IPS-NIHi7 (cell line): ENCODE measurements around the gene AHCTF1.

Experiments used
- DNase-seq: peaks from one replicate; pipeline ENCODE4 v3.0.0; 2012; ENCODE audit warnings: mixed read lengths; ENCODE audit errors: extremely low spot score

AHCTF1 gene

DNA sequence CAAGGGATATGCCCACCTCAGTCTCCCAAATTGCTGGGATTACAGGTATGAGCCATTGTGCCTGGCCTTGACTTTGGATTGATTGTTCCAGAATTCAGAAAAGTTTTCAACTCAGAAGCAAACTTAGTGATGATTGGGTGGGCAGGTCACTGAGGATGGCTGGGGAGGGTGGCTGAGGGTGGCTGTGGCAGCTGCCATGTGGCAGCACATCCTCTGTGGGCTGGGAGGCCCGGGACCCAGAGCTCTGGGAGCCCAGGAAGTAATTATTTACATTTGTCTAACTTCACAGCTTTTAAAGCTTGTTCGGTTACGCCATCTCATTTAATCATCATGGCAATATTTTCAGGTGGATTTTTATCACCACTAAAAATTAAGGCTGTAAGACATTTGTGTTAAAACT, 131.4 kb downstream of the AHCTF1 start:
- DNase-seq = no peak

DNA sequence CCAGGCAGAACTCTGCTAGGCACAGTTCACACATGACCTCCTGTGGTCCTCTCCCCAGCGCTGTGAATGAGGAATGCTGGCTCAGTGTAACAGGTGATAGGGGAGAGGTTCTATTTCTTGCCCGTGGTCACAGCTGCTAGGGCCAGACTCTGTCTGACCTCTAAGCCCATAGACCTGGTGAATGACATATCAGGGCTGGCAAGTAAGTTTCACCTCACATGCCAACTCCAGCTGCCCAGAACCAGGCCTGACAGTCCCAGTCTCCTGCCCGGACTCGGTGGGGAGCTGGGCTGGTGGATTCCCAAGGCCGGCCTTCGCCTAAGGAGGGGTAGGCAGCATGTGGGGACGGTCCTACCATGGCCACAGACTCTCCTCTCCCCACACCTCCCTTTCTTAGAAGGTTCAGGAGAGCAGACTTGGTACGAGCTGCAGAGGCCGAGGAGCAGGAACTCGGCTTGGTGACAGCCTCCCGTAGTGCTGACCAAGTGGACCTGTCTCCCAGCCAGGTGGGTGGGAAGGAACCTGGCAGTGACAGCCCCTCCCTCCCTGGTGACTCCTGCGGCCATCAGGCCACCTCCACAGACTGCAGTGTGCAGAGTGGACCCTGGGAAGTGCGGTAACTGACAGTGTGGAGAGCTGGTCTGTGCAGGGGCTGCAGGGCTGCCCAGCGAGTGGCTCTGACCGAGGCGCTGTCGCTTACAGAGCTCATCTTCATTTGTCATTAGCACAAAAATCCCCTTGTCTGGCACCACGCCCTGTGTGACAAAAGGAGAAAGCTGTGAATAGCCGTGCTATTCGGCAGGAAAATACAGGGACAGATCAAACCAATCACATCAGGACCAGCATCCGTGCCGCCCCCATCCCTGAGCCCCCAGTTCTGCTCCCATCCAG, 132.9 kb downstream of the AHCTF1 start:
- DNase-seq = no peak

DNA sequence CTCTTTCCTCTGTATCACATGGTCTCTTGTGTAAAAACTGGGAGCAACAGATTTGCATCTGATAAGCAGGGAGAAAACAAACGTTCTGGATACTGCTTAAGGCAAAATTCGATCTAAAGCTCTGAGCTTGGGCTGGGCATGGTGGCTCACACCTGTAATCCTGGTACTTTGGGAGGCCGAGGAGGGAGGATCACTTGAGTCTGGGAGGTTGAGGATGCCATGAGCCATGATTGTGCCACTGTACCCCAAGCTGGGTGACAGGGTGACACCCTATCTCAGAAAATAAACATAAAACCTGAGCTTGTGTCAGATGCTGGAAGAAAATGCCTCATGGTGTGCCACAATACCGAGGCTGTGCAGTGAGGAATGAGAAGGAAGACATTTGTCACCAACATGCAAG, 133.6 kb downstream of the AHCTF1 start:
- DNase-seq = no peak

DNA sequence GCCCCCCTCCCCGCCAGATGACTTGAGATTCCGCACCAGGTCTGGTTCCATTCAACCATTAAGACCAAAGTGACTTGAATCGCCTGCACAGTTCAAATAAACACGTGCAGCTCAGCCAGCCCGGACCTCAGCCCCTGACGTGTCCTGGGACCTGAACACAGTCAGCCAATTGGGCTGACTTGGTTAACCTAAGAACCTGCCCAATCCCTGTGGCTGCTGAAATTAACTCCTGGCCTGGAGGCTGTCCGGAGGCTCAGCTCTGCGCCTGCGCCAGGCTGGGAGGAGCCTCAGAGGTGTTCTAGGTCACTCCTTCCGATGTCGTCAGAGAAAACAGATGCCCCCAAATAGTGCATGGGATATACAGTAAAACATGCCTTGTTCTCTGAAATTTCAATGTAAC, 134.2 kb downstream of the AHCTF1 start:
- DNase-seq = no peak

DNA sequence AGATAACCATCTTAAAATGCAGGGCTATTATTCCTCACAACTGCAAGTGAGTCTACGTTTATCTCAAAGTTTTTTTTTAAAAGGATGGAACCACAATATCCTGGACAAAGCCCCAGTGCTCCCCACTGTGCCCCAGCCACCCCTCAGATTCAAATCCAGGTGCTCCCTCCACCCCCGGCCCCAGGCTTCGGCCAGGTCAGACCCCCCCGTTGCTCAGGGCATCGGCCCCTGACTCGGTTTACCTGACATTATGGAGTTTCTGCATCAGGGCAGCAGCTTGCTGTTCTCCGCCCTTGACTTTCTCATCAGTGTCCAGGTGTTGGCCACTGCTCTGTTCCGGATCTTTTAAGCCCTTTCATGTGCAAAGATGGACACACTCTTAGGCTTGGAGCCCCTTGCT, 134.6 kb downstream of the AHCTF1 start:
- DNase-seq = no peak

DNA sequence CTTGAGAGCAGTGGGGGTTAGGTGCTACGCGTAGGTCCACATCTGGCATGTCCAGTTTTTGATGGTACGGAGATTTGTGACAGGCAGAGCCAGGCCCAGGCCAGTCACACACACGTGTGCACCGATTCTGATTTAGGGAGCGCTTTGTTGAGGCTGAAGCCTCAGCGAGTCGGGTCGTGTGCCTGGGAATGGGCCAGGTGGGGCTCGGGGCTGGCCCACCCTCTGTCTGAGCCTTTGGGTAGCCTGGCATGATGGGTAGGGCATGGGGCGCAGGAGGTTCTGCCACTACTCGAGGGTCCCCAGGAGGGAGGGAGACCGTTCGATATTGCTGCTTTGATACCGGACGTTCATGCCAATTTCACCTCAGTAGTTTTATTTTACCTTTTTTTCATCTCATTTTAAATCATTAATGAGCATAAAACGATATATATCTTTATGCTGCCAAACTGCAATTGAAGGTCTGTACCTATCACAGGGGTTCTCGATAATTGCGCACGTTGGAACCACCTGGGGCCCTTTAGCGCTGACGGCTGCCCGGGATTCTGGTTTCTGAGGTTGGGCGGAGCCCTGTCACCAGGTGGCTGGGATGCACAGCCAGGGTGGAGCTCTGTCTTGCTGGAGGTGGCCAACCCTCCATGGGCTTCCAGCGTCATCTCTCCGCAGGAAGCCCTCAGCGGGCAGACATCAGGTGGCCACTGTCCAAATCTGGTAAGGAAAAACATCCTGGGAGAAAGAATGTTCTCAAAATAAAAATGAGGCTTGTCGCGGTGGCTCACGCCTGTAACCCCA, 135.6 kb downstream of the AHCTF1 start:
- DNase-seq = no peak

DNA sequence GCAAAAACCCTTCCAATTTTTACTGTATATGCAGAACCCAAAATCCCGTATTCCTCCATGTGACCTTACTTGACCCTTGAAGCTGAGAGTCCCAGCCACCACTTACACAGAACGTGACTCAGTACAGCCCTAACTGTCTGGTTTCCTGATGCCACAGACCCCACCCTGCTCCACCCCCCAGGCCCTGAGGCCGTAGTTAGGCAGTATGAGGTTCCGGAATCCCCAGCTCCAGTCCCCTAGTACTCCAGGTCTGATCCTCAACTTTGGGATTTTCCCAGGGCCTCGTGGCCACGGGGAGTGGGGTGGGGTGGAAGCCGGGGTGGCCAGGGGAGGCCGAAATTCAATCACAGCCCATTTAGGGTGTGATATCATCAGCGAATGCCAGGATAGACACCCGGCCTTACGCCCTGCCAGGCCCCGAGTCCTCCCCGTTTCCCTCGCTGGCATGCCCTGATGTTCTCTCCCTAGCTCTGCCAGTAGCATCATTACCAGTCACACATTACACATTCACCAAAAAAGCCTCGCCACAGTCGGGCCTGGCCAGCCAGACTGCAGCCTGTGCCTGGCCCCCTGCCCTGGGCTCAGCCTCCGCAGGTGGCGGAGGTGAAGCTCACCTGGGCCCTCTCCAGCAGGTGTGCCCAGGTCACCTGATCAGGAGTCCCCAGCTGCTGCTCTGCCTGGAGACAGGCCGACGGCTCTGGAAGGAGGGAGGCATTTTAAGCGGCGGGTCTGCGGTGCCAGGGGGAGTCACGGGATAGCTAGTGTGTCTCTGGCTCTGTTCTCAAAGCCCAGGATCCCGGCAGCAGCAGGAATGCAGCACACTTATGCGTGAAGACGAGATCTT, 136.7 kb downstream of the AHCTF1 start:
- no peak for DNase-seq

DNA sequence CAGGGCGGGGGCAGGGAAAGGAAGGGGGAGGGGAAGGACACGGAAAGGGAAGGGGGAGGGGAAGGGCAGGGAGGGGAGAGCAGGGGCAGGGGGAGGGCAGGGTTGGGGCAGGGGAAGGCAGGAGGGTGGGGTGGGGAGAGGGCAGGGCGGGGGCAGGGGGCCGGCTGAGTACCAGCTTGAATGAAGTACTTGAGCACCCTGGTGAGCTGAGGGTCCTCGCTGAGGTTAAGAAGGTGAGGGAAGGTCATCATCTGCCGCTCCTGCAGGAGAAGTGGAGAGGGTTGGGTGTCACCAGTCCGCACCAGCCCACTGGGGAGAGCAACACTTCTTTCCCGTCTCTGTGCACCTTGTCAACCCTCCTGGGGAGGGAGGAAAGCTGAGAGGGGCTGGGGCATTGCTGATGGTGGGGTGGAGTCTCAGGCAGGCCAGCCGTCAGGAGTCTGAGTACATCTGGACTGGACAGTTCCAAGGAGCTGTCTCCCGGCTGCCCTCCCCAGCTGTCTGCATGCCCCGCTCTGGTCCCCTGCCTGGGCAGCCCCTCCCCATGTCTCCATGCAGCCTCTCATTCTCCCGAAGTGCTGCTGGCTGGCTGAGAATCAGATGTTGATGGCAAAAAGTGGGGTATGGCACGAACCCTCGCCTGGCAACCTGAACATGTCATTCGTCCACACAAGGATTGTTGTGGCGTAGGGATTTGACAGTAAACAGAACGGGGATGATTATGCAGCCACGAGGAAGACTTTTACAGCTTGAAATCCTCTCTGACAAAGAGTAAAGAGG, 137.5 kb downstream of the AHCTF1 start:
- DNase-seq = no peak

DNA sequence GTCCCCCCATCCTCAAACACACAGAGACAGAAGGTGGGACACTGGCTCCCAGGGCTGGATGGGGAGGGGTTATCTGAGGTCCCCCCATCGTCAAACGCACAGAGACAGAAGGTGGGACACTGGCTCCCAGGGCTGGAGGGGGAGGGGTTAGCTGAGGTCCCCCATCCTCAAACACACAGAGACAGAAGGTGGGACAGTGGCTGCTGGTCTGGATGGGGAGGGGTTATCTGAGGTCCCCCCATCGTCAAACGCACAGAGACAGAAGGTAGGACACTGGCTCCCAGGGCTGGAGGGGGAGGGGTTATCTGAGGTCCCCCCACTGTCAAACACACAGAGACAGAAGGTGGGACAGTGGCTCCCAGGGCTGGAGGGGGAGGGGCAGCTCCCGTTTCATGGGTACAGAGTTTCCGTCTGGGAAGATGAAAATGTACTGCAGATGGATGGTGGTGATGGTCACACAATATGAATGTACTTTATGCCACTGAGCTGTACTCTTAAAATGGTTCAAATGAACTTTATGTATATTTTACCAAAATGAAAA, 138.3 kb downstream of the AHCTF1 start:
- DNase-seq = no peak

DNA sequence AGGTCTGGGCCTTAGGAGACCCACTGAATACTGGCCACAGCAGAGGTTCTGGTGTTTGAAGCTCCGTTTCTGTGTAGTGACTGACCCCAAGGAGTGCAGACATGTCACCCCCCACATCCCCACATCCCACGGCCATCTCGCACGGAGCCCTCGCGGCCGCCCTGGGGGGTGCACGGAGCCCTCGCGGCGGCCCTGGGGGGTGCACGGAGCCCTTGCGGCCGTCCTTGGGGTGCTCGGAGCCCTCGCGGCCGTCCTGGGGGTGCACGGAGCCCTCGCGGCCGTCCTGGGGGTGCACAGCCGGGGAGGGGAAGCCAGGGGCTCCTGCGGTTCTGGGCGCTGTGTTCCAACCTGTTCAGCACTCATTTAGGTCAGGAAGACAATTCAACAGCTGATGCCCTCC, 139.1 kb downstream of the AHCTF1 start:
- no peak for DNase-seq

DNA sequence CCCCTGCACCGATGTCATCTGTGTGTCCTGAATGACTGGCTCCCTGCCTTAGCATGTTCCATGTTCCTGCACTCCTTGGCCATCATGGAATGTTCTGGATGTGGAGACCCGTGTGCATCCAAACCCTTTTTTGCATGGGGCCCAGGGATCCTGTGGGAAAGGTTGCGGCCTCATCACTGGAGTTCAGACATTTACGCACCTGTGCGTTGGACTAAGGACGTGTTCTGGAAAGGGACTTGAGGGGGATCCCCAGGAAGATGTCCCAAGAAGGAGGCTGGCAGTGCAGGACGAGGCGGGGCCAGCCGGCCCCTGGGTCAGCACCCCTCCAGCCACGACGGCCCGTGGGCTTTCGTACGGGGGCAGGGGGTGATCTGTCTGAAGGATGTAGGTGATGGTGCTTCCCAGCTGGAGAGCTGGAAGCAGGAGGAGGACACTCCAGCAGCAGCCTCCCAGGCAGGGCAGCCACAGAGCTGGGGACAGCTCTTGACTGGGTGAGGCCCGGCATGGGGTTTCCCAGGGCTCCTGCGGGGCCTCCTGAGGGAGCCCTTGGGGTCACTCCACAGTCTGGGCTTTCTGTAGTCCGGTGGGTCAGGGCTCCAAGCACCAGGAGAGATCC, 140.3 kb downstream of the AHCTF1 start:
- DNase-seq = no peak

DNA sequence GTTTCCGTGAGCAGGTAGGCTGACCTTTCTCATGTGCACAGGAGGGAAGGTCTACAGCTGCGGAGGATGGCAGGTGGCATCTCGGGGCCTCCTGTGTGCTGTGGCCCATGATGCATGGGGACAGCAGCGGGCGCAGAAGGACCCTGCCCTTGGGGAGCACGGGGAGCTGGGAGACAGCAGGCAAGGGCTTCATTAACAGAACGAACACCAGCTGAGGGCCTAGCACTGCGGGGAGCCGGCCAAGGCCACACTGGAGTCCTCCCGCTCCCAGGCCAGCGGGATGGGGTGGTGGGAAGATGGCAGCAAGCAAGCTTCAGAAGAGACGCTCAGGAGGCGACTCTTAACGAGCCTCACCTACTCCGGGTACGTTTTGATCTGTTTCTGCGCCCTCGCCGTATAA, 140.9 kb downstream of the AHCTF1 start:
- no peak for DNase-seq

DNA sequence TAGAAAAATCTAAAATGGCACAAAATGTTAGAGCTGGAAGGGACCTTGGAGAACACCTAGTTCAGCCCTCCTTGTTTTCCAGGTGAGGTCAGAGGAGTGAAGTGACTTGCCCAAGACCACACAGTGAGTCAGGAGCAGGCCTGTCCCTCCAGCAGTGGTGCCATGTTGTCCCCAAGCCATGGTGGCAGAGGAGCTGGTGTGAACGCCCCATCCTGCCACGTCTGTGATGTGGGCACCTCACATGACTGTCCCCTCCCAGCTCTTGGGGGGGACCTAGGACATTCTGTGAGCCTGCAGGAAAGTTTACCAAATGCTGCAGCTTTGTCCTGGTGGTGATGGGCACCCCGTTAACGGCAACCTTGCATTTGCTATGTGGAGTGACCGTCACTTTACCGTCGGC, 141.4 kb downstream of the AHCTF1 start:
- DNase-seq = no peak

DNA sequence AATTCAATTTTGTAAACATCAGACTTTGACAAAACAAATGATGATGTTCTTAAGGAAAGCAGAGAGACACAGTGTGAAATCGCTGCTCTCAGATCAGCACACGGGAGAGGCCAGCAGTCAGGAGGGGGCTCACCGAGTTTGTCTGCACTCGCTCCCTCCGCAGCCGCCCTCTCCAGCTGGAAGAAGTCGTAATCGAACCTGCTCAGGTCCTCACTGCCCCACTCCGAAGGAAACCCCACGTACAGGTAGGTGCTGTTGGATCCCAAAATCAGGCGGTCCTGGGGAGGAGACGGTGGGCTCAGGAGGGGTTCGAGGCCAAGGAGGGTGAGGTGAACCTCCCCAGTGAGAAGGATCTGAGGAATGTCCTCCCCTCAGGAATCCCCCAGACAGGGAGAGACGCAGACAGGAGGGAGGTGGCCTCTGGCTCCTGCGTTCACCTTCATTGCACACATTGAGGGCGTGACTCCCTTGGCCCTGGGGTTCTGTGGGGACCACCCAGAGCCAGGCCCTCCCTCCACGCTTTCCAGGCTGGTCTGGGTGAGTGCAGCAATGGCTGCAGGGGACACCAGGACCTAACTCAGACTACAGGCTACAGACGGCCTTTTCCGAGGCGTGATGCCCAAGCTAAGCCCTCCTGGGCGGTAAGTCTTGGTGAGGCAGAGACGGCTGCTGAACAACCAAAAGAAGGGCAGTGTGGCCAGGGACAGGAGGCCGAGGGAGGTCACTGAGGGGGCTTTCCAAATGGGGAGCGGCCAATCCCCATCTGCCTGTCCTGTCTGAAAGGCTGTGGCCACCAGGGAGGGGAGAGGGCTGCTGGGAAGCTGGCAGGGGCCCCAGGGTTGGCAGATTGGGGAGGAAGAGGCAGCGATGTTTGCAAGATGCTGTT, 142.1 kb downstream of the AHCTF1 start:
- no peak for DNase-seq
